ENCODE data around the gene WDR7.

WDR7 gene

DNA sequence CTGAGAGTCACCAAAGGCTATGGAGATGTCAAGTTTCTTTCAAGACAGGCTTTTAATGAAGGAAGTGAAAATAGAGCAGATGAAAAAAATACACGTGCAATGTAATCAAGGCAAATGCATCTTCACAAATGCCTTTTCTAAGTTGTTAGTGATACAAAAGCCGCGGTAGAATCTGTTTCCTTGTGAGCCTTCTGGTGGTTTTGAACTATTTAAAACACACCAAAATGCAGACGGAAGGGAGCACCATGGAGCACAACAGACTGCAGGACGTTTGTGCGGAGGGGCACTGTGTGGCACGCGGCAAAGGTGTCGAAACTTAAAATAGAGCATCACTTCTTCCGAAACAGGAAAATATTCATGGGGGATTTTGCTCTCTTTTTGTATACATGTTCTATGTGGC is 430.7 kb downstream of the WDR7 start:
- DNase-seq (ENCODE audit: low spot score), result no peak

DNA sequence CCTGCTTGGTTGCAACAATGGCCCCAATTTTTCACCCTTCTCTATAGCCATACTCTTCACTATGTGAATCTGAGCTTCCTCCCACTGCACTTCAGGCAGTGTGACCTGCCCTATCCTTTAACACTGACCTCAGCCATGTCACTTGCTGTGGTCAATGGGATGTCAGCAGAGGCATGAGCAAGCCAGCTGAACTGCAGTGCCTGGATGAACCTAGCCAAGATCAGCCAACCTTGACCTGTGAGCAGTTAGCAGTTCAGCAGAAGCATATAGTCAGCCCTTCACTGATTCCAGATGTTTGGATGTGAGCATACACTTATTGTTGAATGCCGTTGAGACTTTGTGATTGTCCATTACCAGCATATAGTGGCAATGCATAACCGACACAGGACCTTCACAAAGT is 432.3 kb downstream of the WDR7 start:
- no peak for DNase-seq (ENCODE audit: low spot score)

DNA sequence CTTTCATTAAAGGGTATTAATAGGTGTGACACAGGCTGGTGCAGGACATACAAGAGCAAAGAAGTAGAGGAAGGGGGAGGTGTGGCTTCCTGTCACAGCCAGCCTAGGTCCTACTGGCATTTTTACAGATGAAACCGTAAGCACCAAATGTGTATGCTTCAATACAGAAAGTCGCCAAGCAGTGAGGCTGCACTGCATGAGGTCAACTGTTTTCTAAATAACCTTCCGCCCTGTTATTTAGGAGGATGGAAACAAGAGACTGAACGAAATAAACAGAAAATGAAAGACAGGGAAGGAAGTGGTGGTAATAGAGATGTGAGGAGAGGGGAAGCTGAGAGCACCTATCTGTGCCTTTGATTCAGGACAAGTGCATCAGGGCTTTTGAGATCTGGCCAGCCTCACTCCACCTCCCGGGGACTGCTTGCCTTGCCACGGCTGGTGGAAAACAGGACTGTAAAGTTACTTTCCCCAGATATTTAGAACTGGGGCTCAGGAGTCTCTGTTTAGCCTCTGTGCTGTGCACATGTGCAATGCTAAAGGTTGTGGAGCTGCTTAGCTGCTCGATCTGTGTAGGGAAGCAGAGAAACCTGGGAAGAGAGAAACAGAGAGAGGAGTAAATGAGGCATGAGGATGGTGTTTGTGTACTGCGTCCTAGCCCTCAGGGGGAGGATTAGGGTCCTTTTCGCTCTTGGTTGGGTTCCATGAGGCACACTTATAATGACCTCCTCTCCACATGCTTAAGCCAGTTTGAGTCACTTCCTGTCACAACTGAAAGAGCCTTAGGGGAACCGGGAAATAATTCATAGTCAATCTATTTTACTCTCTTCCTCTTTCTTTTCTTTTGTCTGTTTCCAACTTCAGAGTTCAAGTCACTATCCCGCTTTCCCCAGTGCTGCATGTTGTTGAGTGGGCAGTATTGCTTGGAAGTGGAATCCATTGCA is 433.4 kb downstream of the WDR7 start:
- DNase-seq (ENCODE audit: low spot score), result no peak

GRCh38 chr18:57085371-57085770 is 434.2 kb downstream of the WDR7 start:
- DNase-seq (ENCODE audit: low spot score), result no peak

DNA sequence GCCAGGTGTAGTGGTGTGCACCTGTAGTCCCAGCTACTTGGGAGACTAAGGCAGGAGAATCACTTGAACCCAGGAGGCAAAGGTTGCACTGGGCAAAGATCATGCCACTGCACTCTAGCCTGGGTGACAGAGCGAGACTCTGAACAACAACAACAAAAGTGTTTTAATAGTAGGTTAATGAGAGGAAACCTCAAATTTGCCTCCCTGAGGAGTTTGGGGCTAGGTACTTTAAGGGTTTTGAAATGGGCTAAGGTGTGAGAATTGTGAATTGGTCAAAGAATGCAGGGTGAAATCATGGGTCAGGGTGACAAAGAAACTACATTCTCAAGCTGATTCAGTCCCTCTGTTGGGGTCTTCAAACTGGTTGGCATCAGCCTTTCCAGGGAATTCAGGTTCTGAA is 435.0 kb downstream of the WDR7 start:
- DNase-seq (ENCODE audit: low spot score), result no peak
